ENCODE results near the gene THAP8. TPM values are rescaled to one million over a fixed set of nuclear protein-coding genes. Genes with fewer than 3 reads are reported as not detected.

Gene THAP8
- total and polyA plus RNA-seq, 2 donors (not counting 3 experiments of a cell fraction or from before 2014, with no cell fraction given): 2.9 to 6.6 TPM

GRCh38 chr19:36061367-36061766 is 7.3 kb upstream of the THAP8 start:
- BruUV-seq (replicated peaks): no TSS peak
- FAIRE-seq: no peak

More at GRCh38 chr19:36061367-36061766, 7.3 kb upstream of the THAP8 start:
- Histone ChIP-seq H2AFZ (ENCODE audit: low read depth, low read length) (no peak overlapping the region), H3K4me2 (ENCODE audit: insufficient read depth, low read length) (no peak overlapping the region), H3K4me3 (replicated peaks in 1 of 3; ENCODE audit: insufficient read depth in 1 of 3, low read depth in 1 of 3, low read length in 3 of 3) (no peak overlapping the region), H4K20me1 (replicated peaks; ENCODE audit: control insufficient read depth, extremely low read depth, insufficient read depth, low read length) (no peaks in the 10 kb centered on the region), H3K9me1 (replicated peaks; ENCODE audit: control insufficient read depth, extremely low read depth, insufficient read depth, low read length) (no peaks in the 10 kb centered on the region), H3K27ac (ENCODE audit: insufficient read depth, low read depth, low read length) (no peak overlapping the region), H3K9me3 (replicated peaks; ENCODE audit: control insufficient read depth, insufficient read depth, low read length) (no peaks in the 10 kb centered on the region), H3K4me1 (ENCODE audit: control insufficient read depth, extremely low read depth, insufficient read depth, low read length) (no peaks in the 10 kb centered on the region), H3K79me2 (ENCODE audit: control insufficient read depth, insufficient read depth, low read length) (peaks cover 10% of the 10 kb centered on the region), H3K9ac (replicated peaks; ENCODE audit: extremely low read depth, insufficient read depth, low read length) (no peak overlapping the region), H3K27me3 (ENCODE audit: control insufficient read depth in 2 of 2, insufficient read depth in 2 of 2, low read length in 2 of 2) (no peaks in the 10 kb centered on the region), H3K36me3 (ENCODE audit: control insufficient read depth in 2 of 2, extremely low read depth in 1 of 2, insufficient read depth in 2 of 2, low read length in 2 of 2) (no peaks in the 10 kb centered on the region)
- dilution Hi-C loops (cut with MboI; ENCODE audit: extremely low pct_ligation_motif_present, low sequenced_read_pairs): no loop called here
- POLR2A ChIA-PET: interaction anchor here (0.5 to 0.8 kb wide), 3 partner anchors 25 to 53 kb away, joined by 3 to 6 read pairs (median 4); partner anchors contain the start of gene POLR2I
- DNase-seq (ENCODE audit: low read depth, low spot score): no peak
- CTCF ChIA-PET: interaction anchor here (1.1 to 3.9 kb wide), 15 partner anchors 9 to 179 kb away, joined by 3 to 61 read pairs (median 5); partner anchors contain the start of genes COX7A1, POLR2I, TBCB and ZNF146
- intact Hi-C loops (cut with micrococcal nuclease): loop anchor here (5.0 kb wide), 1 partner anchor 856 kb away; the partner anchor contains the start of genes ZNF568 and ZNF829
- no peak for TF ChIP-seq MAX (IDR thresholded peaks at IDR 0.05; ENCODE audit: insufficient read depth, insufficient read length)
- TF ChIP-seq JUN (IDR thresholded peaks at IDR 0.05; ENCODE audit: borderline replicate concordance, insufficient read depth, insufficient read length, low read depth): no peak
- no peak for TF ChIP-seq MYC (IDR thresholded peaks at IDR 0.05; ENCODE audit: low read depth, low read length)
- TF ChIP-seq, protein P1, sequence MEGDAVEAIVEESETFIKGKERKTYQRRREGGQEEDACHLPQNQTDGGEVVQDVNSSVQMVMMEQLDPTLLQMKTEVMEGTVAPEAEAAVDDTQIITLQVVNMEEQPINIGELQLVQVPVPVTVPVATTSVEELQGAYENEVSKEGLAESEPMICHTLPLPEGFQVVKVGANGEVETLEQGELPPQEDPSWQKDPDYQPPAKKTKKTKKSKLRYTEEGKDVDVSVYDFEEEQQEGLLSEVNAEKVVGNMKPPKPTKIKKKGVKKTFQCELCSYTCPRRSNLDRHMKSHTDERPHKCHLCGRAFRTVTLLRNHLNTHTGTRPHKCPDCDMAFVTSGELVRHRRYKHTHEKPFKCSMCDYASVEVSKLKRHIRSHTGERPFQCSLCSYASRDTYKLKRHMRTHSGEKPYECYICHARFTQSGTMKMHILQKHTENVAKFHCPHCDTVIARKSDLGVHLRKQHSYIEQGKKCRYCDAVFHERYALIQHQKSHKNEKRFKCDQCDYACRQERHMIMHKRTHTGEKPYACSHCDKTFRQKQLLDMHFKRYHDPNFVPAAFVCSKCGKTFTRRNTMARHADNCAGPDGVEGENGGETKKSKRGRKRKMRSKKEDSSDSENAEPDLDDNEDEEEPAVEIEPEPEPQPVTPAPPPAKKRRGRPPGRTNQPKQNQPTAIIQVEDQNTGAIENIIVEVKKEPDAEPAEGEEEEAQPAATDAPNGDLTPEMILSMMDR (IDR thresholded peaks at IDR 0.05; ENCODE audit: extremely low read depth in 1 of 2, insufficient read depth in 1 of 2, low read depth in 1 of 2, low read length in 2 of 2): no peak
- no peak for TF ChIP-seq POLR2AphosphoS5 (IDR thresholded peaks at IDR 0.05; ENCODE audit: insufficient read depth, low read depth, low read length)
- TF ChIP-seq POLR2A (IDR thresholded peaks at IDR 0.05; ENCODE audit: low read depth, low read length): no peak
- no peak for TF ChIP-seq GATA2 (IDR thresholded peaks at IDR 0.05; ENCODE audit: insufficient read depth, insufficient read length, low read depth, low read length)
- TF ChIP-seq FOS (IDR thresholded peaks at IDR 0.05; ENCODE audit: borderline replicate concordance, insufficient read depth, low read length): no peak
- TF ChIP-seq EZH2 (IDR thresholded peaks at IDR 0.05; ENCODE audit: borderline replicate concordance, low read depth, low read length, severe bottlenecking): no peak
